ENCODE measurements around the gene ATCAY.
A peak's percentile ranks its signal among the peaks of the same experiment; 100 is the strongest.
"Not testable (repeated sequence)": the region's sequence is repeated elsewhere in the genome, so short reads cannot be mapped to it uniquely, and the experiment has no call there.

The ATCAY gene

DNA sequence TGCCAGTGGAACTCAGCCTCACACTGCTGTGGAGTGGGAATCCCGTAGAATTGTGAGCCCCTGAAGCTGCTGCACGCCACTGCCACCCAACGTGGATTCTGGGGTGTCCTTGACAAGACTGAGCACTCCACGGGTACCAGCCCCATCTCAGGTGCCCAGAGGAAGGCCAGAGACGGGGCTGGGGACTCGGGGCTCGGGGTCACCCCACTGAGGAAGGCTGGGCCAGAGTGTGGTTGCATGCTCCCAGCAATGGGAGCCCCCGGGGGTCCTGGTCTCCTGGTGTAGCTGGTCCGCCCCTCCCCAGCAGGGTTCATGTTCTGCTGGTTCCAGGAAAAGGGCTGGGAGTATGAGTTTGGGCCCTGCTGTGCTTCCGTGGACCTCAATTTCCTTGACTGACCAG is 75.2 kb downstream of the ATCAY start:
- H3K4me3 ChIP-seq (ENCODE audit: low read depth in 1 of 5, low read length in 5 of 5) = no peak overlapping the region
- H3K27ac ChIP-seq (ENCODE audit: low read depth, low read length) = no peak overlapping the region
- peaks cover 0 to 11% (median 3%) of the 10 kb centered on the region in 5 donors for H3K4me1 ChIP-seq (ENCODE audit: control insufficient read depth in 5 of 5, insufficient read depth in 5 of 5, low read length in 5 of 5)
- H3K9ac ChIP-seq (ENCODE audit: low read length in 5 of 5) = no peak overlapping the region
- H3K9me3 ChIP-seq (ENCODE audit: control insufficient read depth in 5 of 5, low read length in 5 of 5) = no peaks in the 10 kb centered on the region
- peaks cover 0 to 42% (median 36%) of the 10 kb centered on the region in 5 donors for H3K36me3 ChIP-seq (ENCODE audit: control insufficient read depth in 5 of 5, insufficient read depth in 5 of 5, low read length in 5 of 5)
- peaks cover 0 to 6% (median 0%) of the 10 kb centered on the region in 5 donors for H3K27me3 ChIP-seq (ENCODE audit: control insufficient read depth in 5 of 5, insufficient read depth in 4 of 5, low read length in 5 of 5)

DNA sequence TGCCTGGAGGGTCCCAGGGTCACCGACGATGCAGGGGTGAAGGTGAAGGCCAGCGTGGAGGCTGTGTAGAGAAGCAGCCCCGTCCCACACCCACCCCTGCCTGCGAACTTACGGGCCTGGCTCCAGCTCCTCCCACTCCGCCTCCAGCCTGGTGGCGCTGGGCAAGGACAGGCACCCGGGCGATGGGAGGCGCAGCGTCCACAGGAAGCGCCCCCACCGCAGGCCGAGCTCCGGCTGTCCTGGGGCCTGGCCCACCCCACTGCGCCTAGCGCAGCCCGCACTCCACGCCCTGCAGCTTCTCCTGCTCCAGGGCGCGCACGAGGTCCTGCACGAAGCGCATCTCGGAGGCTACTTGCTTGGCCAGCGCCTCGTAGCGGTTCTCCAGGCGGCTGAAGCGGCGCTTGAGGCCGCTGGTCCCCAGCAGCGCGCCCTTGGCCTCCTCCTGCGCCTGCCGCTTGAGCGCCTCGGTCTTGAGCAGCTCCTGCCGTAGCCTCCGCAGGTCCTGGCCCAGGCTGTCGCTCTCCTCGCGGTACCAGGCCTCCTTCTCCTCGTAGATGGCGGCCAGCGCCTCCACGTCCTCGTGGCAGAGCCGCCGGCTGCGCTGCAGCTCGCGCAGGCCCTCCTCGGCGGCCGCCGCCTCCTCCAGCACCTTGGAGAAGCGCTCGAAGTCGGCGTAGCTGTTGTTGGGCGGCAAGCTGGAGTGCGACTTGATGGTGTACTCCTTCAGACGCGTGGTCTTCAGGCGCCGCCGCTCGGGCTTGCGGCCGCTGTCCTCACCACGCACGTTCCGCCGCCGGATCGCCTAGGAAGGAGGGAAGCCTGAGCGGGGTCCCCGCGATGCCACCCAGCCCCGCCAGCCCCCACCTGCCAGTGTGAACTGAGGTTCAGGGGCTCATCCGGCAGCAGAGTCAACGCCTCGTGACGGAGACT is 78.6 kb downstream of the ATCAY start:
- Histone ChIP-seq H3K4me3 (ENCODE audit: low read depth in 1 of 5, low read length in 5 of 5) (no peak overlapping the region), H3K27ac (ENCODE audit: low read depth, low read length) (no peak overlapping the region), H3K9ac (ENCODE audit: low read length in 5 of 5) (no peak overlapping the region), H3K4me1 (ENCODE audit: control insufficient read depth in 5 of 5, insufficient read depth in 5 of 5, low read length in 5 of 5) (no peaks in the 10 kb centered on the region), H3K27me3 (ENCODE audit: control insufficient read depth in 5 of 5, insufficient read depth in 4 of 5, low read length in 5 of 5) (no peaks in the 10 kb centered on the region), H3K9me3 (ENCODE audit: control insufficient read depth in 5 of 5, low read length in 5 of 5) (no peaks in the 10 kb centered on the region), H3K36me3 (ENCODE audit: control insufficient read depth in 5 of 5, insufficient read depth in 5 of 5, low read length in 5 of 5) (peaks cover 0 to 75% (median 67%) of the 10 kb centered on the region in 5 donors)

DNA sequence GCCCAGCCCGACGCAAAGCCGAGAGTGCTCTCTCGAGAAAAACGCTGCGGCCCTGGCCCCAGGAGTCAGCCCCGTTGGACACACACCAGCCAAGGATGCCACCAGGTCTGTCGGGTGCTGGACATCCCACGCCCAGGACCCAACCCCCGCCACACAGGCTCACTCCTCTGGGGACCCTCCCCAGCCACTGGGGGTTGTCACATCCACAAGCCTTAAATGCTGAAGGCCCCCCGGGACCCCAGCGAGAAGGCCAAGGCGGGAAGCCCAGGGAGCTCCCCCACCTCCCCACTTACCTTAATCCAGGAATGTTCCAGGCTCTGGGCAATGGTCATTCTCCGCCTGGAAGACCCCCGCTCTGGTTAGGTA is 79.3 kb downstream of the ATCAY start:
- Histone ChIP-seq H3K27ac (ENCODE audit: low read depth, low read length) (no peak overlapping the region), H3K9me3 (ENCODE audit: control insufficient read depth in 5 of 5, low read length in 5 of 5) (no peaks in the 10 kb centered on the region), H3K4me1 (ENCODE audit: control insufficient read depth in 5 of 5, insufficient read depth in 5 of 5, low read length in 5 of 5) (no peaks in the 10 kb centered on the region), H3K27me3 (ENCODE audit: control insufficient read depth in 5 of 5, insufficient read depth in 4 of 5, low read length in 5 of 5) (no peaks in the 10 kb centered on the region), H3K4me3 (ENCODE audit: low read depth in 1 of 5, low read length in 5 of 5) (no peak overlapping the region), H3K9ac (ENCODE audit: low read length in 5 of 5) (no peak overlapping the region), H3K36me3 (ENCODE audit: control insufficient read depth in 5 of 5, insufficient read depth in 5 of 5, low read length in 5 of 5) (peaks cover 0 to 81% (median 72%) of the 10 kb centered on the region in 5 donors)

DNA sequence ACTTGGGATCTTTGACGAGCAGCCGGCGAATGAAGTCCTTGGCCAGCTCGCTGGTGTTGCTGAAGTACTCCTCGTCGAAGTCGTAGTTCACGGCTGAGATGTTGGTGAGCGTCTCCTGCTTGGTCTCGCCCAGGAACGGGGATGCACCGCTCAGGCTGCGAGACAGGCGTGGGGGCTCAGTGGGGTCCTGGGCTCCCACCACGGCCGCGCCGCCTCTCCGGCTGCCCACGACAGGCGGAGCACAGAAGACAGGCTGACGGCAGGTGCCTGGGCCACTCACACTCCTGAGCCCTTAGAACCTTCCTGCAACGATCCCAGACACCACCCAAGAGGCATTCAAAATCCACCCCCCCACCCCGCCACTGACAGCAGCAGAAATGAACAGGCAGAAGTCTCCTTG is 80.5 kb downstream of the ATCAY start:
- Histone ChIP-seq H3K4me3 (ENCODE audit: low read depth in 1 of 5, low read length in 5 of 5) (no peak overlapping the region), H3K9ac (ENCODE audit: low read length in 5 of 5) (no peak overlapping the region), H3K9me3 (ENCODE audit: control insufficient read depth in 5 of 5, low read length in 5 of 5) (no peaks in the 10 kb centered on the region), H3K27ac (ENCODE audit: low read depth, low read length) (no peak overlapping the region), H3K27me3 (ENCODE audit: control insufficient read depth in 5 of 5, insufficient read depth in 4 of 5, low read length in 5 of 5) (no peaks in the 10 kb centered on the region), H3K36me3 (ENCODE audit: control insufficient read depth in 5 of 5, insufficient read depth in 5 of 5, low read length in 5 of 5) (peaks cover 0 to 88% (median 83%) of the 10 kb centered on the region in 5 donors), H3K4me1 (ENCODE audit: control insufficient read depth in 5 of 5, insufficient read depth in 5 of 5, low read length in 5 of 5) (peaks cover 0 to 3% (median 0%) of the 10 kb centered on the region in 5 donors)

DNA sequence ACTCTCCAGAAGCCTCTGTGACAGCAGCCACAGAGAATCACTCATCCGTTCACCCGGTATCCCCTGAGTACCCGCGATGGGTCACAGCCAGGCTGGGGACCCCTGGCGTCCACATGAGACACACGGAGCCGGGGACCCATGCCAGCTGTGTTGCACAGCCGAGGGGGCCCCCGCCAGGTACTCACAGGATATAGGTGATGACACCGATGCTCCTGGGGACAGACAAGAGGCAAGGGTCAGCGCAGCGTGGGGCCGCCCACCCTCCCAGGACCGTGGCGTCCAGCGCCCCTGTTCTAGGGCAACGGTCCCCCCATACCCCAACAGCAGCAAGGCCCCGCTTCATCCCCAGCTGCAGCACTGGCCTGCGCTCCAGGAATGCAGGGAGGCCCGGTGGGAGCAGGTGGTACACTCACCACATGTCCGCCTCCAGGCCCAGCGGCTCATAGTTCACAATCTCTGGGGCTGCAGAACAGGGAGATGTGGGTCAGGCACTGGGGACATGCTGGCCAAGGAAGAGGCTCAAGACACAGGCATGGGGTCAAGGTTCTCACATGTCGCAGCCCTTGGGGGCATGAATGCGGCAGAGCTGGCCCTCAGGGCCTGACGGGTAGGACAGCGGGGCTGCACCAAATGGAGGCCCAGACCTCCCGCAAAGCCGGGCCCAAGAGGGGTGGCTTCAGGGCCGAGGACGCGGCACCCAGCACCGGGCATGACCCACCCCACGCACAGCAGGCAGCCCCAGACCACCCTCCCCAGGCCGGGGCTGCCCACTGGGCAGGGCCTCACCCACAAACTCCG is 83.2 kb downstream of the ATCAY start:
- peaks cover 0 to 25% (median 8%) of the 10 kb centered on the region in 5 donors for H3K4me1 ChIP-seq (ENCODE audit: control insufficient read depth in 5 of 5, insufficient read depth in 5 of 5, low read length in 5 of 5)
- peaks cover 0 to 88% (median 78%) of the 10 kb centered on the region in 5 donors for H3K36me3 ChIP-seq (ENCODE audit: control insufficient read depth in 5 of 5, insufficient read depth in 5 of 5, low read length in 5 of 5)
- H3K9me3 ChIP-seq (ENCODE audit: control insufficient read depth in 5 of 5, low read length in 5 of 5) = no peaks in the 10 kb centered on the region
- H3K9ac ChIP-seq (ENCODE audit: low read length in 5 of 5) = no peak overlapping the region
- no peak overlapping the region for H3K27ac ChIP-seq (ENCODE audit: low read depth, low read length)
- no peak overlapping the region for H3K4me3 ChIP-seq (ENCODE audit: low read depth in 1 of 5, low read length in 5 of 5)
- no peaks in the 10 kb centered on the region for H3K27me3 ChIP-seq (ENCODE audit: control insufficient read depth in 5 of 5, insufficient read depth in 4 of 5, low read length in 5 of 5)

DNA sequence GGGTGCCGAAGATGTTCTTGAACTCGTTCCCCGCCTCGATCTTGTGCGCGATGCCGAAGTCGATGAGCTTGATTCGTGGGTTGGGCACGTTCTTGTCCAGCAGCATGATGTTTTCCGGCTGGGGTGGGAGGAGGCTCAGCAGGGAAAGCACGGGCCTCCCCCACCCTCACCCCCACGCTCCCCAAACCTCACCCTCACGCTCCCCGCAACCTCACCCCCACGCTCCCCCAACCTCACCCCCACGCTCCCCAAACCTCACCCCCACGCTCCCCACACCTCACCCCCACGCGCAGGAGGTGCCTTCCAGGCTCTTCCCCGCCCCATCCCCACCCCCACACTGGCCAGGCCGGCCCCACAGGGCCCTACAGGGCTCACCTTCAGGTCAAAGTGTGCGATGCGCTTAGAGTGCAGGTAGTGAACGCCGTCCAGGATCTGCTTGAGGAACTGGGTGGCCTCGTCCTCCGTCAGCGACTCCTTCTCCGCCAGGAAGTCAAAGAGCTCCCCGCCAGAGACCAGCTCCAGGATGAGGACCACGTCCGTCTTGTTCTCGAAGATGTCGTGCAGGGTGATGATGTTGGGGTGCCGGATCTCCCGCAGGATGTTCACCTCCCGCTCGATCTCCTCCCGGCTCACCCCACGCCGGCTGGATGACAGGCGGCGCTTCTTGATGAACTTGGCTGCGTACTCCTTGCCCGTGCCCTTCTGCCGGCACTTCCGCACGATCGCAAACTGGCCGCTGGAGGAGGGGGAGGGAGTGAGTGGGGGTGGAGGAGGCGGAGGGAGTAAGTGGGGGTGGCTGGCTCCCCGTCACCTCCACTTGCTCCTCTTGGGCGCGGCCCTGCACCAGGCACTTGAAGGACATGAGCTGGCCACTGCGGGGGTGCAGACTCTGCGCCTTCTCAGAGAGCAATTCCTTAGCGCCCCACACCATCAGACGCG is 84.0 kb downstream of the ATCAY start:
- H3K27me3 ChIP-seq (ENCODE audit: control insufficient read depth in 5 of 5, insufficient read depth in 4 of 5, low read length in 5 of 5) = no peaks in the 10 kb centered on the region
- H3K4me1 ChIP-seq (ENCODE audit: control insufficient read depth in 5 of 5, insufficient read depth in 5 of 5, low read length in 5 of 5) = peaks cover 6 to 33% (median 17%) of the 10 kb centered on the region in 5 donors
- H3K9ac ChIP-seq (ENCODE audit: low read length in 5 of 5) = no peak overlapping the region
- no peaks in the 10 kb centered on the region for H3K9me3 ChIP-seq (ENCODE audit: control insufficient read depth in 5 of 5, low read length in 5 of 5)
- H3K4me3 ChIP-seq (ENCODE audit: low read depth in 1 of 5, low read length in 5 of 5) = no peak overlapping the region
- H3K36me3 ChIP-seq (ENCODE audit: control insufficient read depth in 5 of 5, insufficient read depth in 5 of 5, low read length in 5 of 5) = peaks cover 0 to 80% (median 70%) of the 10 kb centered on the region in 5 donors
- no peak overlapping the region for H3K27ac ChIP-seq (ENCODE audit: low read depth, low read length)

DNA sequence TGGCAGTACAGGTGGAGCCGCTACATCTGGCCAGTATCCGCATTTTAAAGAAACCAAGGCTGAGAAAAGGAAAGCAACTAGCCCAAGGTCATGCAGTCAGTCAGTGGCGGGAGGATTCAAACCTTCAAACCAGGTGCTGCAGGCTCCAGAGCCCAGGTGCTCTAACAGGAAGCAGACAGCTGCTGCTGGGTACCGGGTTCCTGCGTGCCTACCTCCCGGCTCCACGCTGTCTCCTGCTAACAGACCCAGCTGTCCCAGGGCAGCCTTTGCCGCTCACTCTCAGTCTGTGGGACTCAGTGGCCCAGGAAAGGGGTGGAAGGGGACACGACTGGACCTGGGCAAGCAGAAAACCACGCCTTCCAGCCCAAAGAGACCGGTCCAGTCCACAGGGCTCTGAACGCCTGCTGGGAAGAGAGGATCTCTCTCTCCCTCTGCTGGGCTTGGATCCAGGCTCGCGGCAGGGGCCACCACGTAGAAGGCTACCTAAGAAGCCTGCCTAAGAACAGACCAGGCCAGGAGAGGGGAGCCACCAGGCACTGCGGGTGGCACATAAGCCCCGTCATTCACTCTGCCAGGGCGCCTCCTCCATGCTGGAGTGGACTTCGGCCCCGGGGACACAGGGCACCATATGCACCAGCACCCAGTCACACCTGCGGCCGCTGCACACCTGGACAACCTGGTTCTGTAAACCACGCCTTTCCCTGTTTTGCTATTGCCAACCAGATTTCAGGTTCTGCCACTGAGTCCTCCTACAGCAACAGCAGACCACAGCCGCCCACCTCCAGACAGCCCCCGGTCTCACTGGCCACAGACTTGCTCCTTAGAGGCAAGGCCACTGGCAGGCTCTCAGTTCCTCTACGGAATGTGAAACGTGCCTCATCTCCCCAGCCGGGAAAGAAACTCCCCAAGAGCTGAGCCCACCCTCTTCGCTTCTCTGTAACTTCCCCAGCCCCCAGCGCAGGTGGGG is 85.8 kb downstream of the ATCAY start:
- Histone ChIP-seq H3K4me1 (ENCODE audit: control insufficient read depth in 5 of 5, insufficient read depth in 5 of 5, low read length in 5 of 5) (peaks cover 9 to 43% (median 31%) of the 10 kb centered on the region in 5 donors), H3K36me3 (ENCODE audit: control insufficient read depth in 5 of 5, insufficient read depth in 5 of 5, low read length in 5 of 5) (peaks cover 0 to 62% (median 52%) of the 10 kb centered on the region in 5 donors), H3K27ac (ENCODE audit: low read depth, low read length) (no peak overlapping the region), H3K9ac (ENCODE audit: low read length in 5 of 5) (no peak overlapping the region), H3K27me3 (ENCODE audit: control insufficient read depth in 5 of 5, insufficient read depth in 4 of 5, low read length in 5 of 5) (no peaks in the 10 kb centered on the region), H3K4me3 (ENCODE audit: low read depth in 1 of 5, low read length in 5 of 5) (no peak overlapping the region), H3K9me3 (ENCODE audit: control insufficient read depth in 5 of 5, low read length in 5 of 5) (no peaks in the 10 kb centered on the region)

DNA sequence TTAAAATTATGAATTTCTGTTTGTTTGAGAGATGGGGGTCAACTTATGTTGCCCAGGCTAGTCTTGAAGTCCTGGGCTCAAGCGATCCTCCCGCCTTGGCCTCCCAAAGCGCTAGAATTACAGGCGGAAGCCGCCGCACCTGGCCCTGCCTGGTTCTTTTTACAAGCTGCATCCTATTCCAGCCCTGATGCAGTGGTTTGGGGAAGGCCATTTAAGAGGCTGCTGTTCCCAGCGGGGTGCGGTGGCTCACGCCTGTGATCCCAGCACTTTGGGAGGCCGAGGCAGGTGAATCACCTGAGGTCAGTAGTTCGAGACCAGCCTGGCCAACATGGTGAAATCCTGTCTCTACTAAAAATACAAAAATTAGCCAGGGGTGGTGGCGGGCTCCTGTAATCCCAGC is 87.5 kb downstream of the ATCAY start:
- not testable (repeated sequence) for H3K9me3 ChIP-seq (ENCODE audit: control insufficient read depth in 5 of 5, low read length in 5 of 5); H3K9ac ChIP-seq (ENCODE audit: low read length in 5 of 5); H3K27me3 ChIP-seq (ENCODE audit: control insufficient read depth in 5 of 5, insufficient read depth in 4 of 5, low read length in 5 of 5); H3K4me3 ChIP-seq (ENCODE audit: low read depth in 1 of 5, low read length in 5 of 5)
- peaks cover 9 to 45% (median 34%) of the 10 kb centered on the region in 5 donors for H3K4me1 ChIP-seq (ENCODE audit: control insufficient read depth in 5 of 5, insufficient read depth in 5 of 5, low read length in 5 of 5)
- H3K36me3 ChIP-seq (ENCODE audit: control insufficient read depth in 5 of 5, insufficient read depth in 5 of 5, low read length in 5 of 5) = peaks cover 0 to 48% (median 38%) of the 10 kb centered on the region in 5 donors
- peak overlapping the region; percentile 90 for H3K27ac ChIP-seq (ENCODE audit: low read depth, low read length)

All from subcutaneous abdominal adipose tissue (tissue), 5 donors.